ENCODE data around the gene CCND1. TPM values are rescaled to one million over a fixed set of nuclear protein-coding genes. Genes with fewer than 3 reads are reported as not detected.

Gene CCND1
- total and polyA plus RNA-seq, 2 of the 8 experiments (the other 6 are each of a cell fraction or from before 2014, with no cell fraction given), result 64.5 to 170 TPM

GRCh38 chr11:69680688-69681087 is 39.7 kb downstream of the CCND1 start:
- H2BK20ac ChIP-seq (ENCODE audit: low read length), result no peak overlapping the region
- H3K4me3 ChIP-seq (ENCODE audit: extremely low read depth in 1 of 4, insufficient read depth in 2 of 4, low read depth in 3 of 4, low read length in 4 of 4), result no peak overlapping the region
- WGBS, 2 experiments (ENCODE audit: extremely low coverage in 1 of 2, insufficient coverage in 1 of 2, insufficient read length in 1 of 2, insufficient replicate concordance in 2 of 2, low coverage in 1 of 2, low lambda C conversion rate in 2 of 2, missing lambda C conversion rate in 1 of 2), result 91% methylated on average over 5 of the region's 5 CpGs; no CpG with 5 or more reads in 1 of the 2 experiments
- H3K4ac ChIP-seq (replicated peaks; ENCODE audit: insufficient read length, low read depth, low read length), result no peak overlapping the region
- peak overlapping the region; percentile 85 for H4K91ac ChIP-seq (replicated peaks; ENCODE audit: insufficient read length, low read length)
- H2BK5ac ChIP-seq (ENCODE audit: low read depth, low read length), result no peak overlapping the region
- TF ChIP-seq CEBPB (IDR thresholded peaks at IDR 0.05; ENCODE audit: low read depth, low read length), result no peak
- no peak overlapping the region for H3K4me2 ChIP-seq (ENCODE audit: insufficient read depth in 1 of 2, low read depth in 2 of 2, low read length in 2 of 2)
- H4K5ac ChIP-seq (ENCODE audit: insufficient read length, low read depth, low read length), result no peak overlapping the region
- DNase-seq (ENCODE audit: low read depth in 1 of 2, low spot score in 2 of 2), result no peak
- H2BK15ac ChIP-seq (ENCODE audit: low read length), result peak overlapping the region; percentile 75; the same call in 1 of the 2 replicates
- H3K27me3 ChIP-seq (replicated peaks in 1 of 4; ENCODE audit: control insufficient read depth in 3 of 4, extremely low read depth in 1 of 4, insufficient read depth in 3 of 4, low read length in 3 of 4), result peaks cover 0 to 5% (median 2%) of the 10 kb centered on the region in 4 experiments; a peak in 4 of 7 replicates
- H3K23ac ChIP-seq (ENCODE audit: insufficient read length), result no peak overlapping the region
- no peak overlapping the region for H3K9ac ChIP-seq (replicated peaks in 1 of 4; ENCODE audit: extremely low read depth in 1 of 4, low read depth in 3 of 4, low read length in 3 of 4)
- ChIA-PET POLR2A (ENCODE audit: partially characterized antibody) (interaction anchor here (0.6 kb wide), 1 partner anchor 802 kb away, joined by 3 read pairs; no protein-coding TSS in a partner anchor), CTCF (ENCODE audit: partially characterized antibody) (interaction anchor here (1.2 kb wide), 1 partner anchor 92 kb away, joined by 3 read pairs; no protein-coding TSS in a partner anchor)
- peak overlapping the region; percentile 59 for H3K56ac ChIP-seq (replicated peaks; ENCODE audit: insufficient read length, low read depth, low read length)
- no peak overlapping the region for H3K27ac ChIP-seq (ENCODE audit: low read depth, low read length)
- no peak overlapping the region for H4K8ac ChIP-seq (ENCODE audit: extremely low read depth, insufficient read depth, low read length)
- H3K23me2 ChIP-seq (ENCODE audit: low read depth, low read length), result peaks cover 3% of the 10 kb centered on the region; the same call in 1 of the 2 replicates
- H3K79me1 ChIP-seq (ENCODE audit: low read depth, low read length), result no peaks in the 10 kb centered on the region
- no peak overlapping the region for H2BK12ac ChIP-seq (ENCODE audit: low read depth, low read length)
- no peaks in the 10 kb centered on the region for H3K4me1 ChIP-seq (replicated peaks in 1 of 4; ENCODE audit: control insufficient read depth in 3 of 4, insufficient read depth in 4 of 4, low read length in 3 of 4)
- FAIRE-seq, result no peak
- no peak overlapping the region for H3K18ac ChIP-seq (ENCODE audit: extremely low read depth, low read length)
- peak overlapping the region; percentile 43 for H2BK120ac ChIP-seq (replicated peaks; ENCODE audit: low read depth, low read length)
- H2AK5ac ChIP-seq (ENCODE audit: low read depth, low read length), result peak overlapping the region; percentile 84; the same call in 1 of the 2 replicates
- no peak overlapping the region for H3K14ac ChIP-seq (ENCODE audit: insufficient read length)
- no peaks in the 10 kb centered on the region for H3K79me2 ChIP-seq (ENCODE audit: control insufficient read depth in 1 of 2, insufficient read depth in 2 of 2, low read length in 2 of 2)
- no peaks in the 10 kb centered on the region; a peak in 1 of 4 replicates for H3K9me3 ChIP-seq (ENCODE audit: insufficient read depth in 2 of 2, low read depth in 1 of 2, low read length in 1 of 2)
- no peak overlapping the region for H2AFZ ChIP-seq (ENCODE audit: low read length)
- H3K36me3 ChIP-seq (ENCODE audit: control insufficient read depth in 2 of 4, insufficient read depth in 4 of 4, low read length in 3 of 4), result no peaks in the 10 kb centered on the region
- H4K20me1 ChIP-seq (replicated peaks in 1 of 2; ENCODE audit: control insufficient read depth in 1 of 2, insufficient read depth in 2 of 2, low read length in 2 of 2), result peaks cover 0 to 3% of the 10 kb centered on the region in 2 experiments

Measured in H1 (cell line).